ENCODE measurements around the gene TBX5.

TBX5 gene

GRCh38 chr12:114441039-114441383 is 35.1 kb upstream of the TBX5 start:
- no peaks in the 10 kb centered on the region for H3K79me1 ChIP-seq (replicated peaks; ENCODE audit: low read length, poor library complexity, severe bottlenecking)
- H2BK15ac ChIP-seq (ENCODE audit: low read depth, poor library complexity, severe bottlenecking), result no peak overlapping the region
- no peak overlapping the region for H3K4ac ChIP-seq (ENCODE audit: low read depth in 1 of 2, low read length in 2 of 2)
- H3K23ac ChIP-seq (ENCODE audit: low read length in 2 of 2), result no peak overlapping the region
- H3K4me2 ChIP-seq (ENCODE audit: low read length, poor library complexity, severe bottlenecking), result no peak overlapping the region
- DNase-seq, result no peak
- H2AK5ac ChIP-seq (ENCODE audit: low read length, severe bottlenecking), result no peak overlapping the region
- H3K9ac ChIP-seq (ENCODE audit: low read length), result no peak overlapping the region
- no peak overlapping the region for H2AFZ ChIP-seq (ENCODE audit: low read depth, low read length)
- H3K27ac ChIP-seq (ENCODE audit: low read length, poor library complexity, severe bottlenecking), result no peak overlapping the region
- no peak overlapping the region for H2BK120ac ChIP-seq (ENCODE audit: low read depth, low read length)
- no peak overlapping the region for H2BK5ac ChIP-seq (ENCODE audit: low read depth, low read length, poor library complexity, severe bottlenecking)
- no peak overlapping the region for H3K18ac ChIP-seq (ENCODE audit: low read depth in 1 of 2, low read length in 2 of 2)
- H3K27me3 ChIP-seq (ENCODE audit: control insufficient read depth in 1 of 2, insufficient read depth in 1 of 2, low read length in 2 of 2), result peaks cover 82 to 84% of the 10 kb centered on the region in 2 experiments
- H3K14ac ChIP-seq (ENCODE audit: low read length in 2 of 2), result no peak overlapping the region
- no peak overlapping the region for H2BK12ac ChIP-seq (ENCODE audit: low read length in 2 of 2)
- WGBS, result 4% methylated on average over 14 of the region's 23 CpGs
- H4K91ac ChIP-seq (ENCODE audit: low read length), result no peak overlapping the region
- H3K4me1 ChIP-seq (ENCODE audit: control insufficient read depth, insufficient read depth, low read depth, low read length), result peaks cover 8% of the 10 kb centered on the region
- H3K9me3 ChIP-seq (ENCODE audit: control insufficient read depth, low read length), result peaks cover 16% of the 10 kb centered on the region
- H3K4me3 ChIP-seq (ENCODE audit: insufficient read depth in 1 of 2, low read depth in 1 of 2, low read length in 2 of 2), result peak overlapping the region in 1 of 2 experiments; percentile 48
- no peaks in the 10 kb centered on the region for H3K36me3 ChIP-seq (ENCODE audit: control insufficient read depth in 1 of 2, insufficient read depth in 2 of 2, low read depth in 1 of 2, low read length in 2 of 2)
- H4K8ac ChIP-seq (ENCODE audit: low read length), result no peak overlapping the region

GRCh38 chr12:114440270-114441038 is 34.5 kb upstream of the TBX5 start:
- H3K4me2 ChIP-seq (ENCODE audit: low read length, poor library complexity, severe bottlenecking), result no peak overlapping the region
- 3% methylated on average over 54 of the region's 54 CpGs for WGBS
- peak overlapping the region in 1 of 2 experiments; percentile 48 for H3K4me3 ChIP-seq (ENCODE audit: insufficient read depth in 1 of 2, low read depth in 1 of 2, low read length in 2 of 2)
- peak; percentile 2 for DNase-seq
- no peak overlapping the region for H4K8ac ChIP-seq (ENCODE audit: low read length)
- H2AFZ ChIP-seq (ENCODE audit: low read depth, low read length), result no peak overlapping the region
- no peak overlapping the region for H2BK120ac ChIP-seq (ENCODE audit: low read depth, low read length)
- H3K27me3 ChIP-seq (ENCODE audit: control insufficient read depth in 1 of 2, insufficient read depth in 1 of 2, low read length in 2 of 2), result peaks cover 78% of the 10 kb centered on the region in 2 experiments
- H2BK5ac ChIP-seq (ENCODE audit: low read depth, low read length, poor library complexity, severe bottlenecking), result no peak overlapping the region
- H3K23ac ChIP-seq (ENCODE audit: low read length in 2 of 2), result no peak overlapping the region
- no peak overlapping the region for H3K27ac ChIP-seq (ENCODE audit: low read length, poor library complexity, severe bottlenecking)
- no peaks in the 10 kb centered on the region for H3K79me1 ChIP-seq (replicated peaks; ENCODE audit: low read length, poor library complexity, severe bottlenecking)
- H2BK12ac ChIP-seq (ENCODE audit: low read length in 2 of 2), result no peak overlapping the region
- no peak overlapping the region for H3K4ac ChIP-seq (ENCODE audit: low read depth in 1 of 2, low read length in 2 of 2)
- H3K4me1 ChIP-seq (ENCODE audit: control insufficient read depth, insufficient read depth, low read depth, low read length), result peaks cover 8% of the 10 kb centered on the region
- peaks cover 17% of the 10 kb centered on the region for H3K9me3 ChIP-seq (ENCODE audit: control insufficient read depth, low read length)
- H4K91ac ChIP-seq (ENCODE audit: low read length), result no peak overlapping the region
- H2AK5ac ChIP-seq (ENCODE audit: low read length, severe bottlenecking), result no peak overlapping the region
- no peak overlapping the region for H3K18ac ChIP-seq (ENCODE audit: low read depth in 1 of 2, low read length in 2 of 2)
- H2BK15ac ChIP-seq (ENCODE audit: low read depth, poor library complexity, severe bottlenecking), result no peak overlapping the region
- H3K14ac ChIP-seq (ENCODE audit: low read length in 2 of 2), result no peak overlapping the region
- H3K9ac ChIP-seq (ENCODE audit: low read length), result no peak overlapping the region
- no peaks in the 10 kb centered on the region for H3K36me3 ChIP-seq (ENCODE audit: control insufficient read depth in 1 of 2, insufficient read depth in 2 of 2, low read depth in 1 of 2, low read length in 2 of 2)

GRCh38 chr12:114439817-114440216 is 33.9 kb upstream of the TBX5 start:
- Histone ChIP-seq H2BK12ac (ENCODE audit: low read length in 2 of 2) (no peak overlapping the region), H3K4me1 (ENCODE audit: control insufficient read depth, insufficient read depth, low read depth, low read length) (peaks cover 8% of the 10 kb centered on the region), H3K27ac (ENCODE audit: low read length, poor library complexity, severe bottlenecking) (no peak overlapping the region), H3K79me1 (replicated peaks; ENCODE audit: low read length, poor library complexity, severe bottlenecking) (no peaks in the 10 kb centered on the region), H3K4me3 (ENCODE audit: insufficient read depth in 1 of 2, low read depth in 1 of 2, low read length in 2 of 2) (no peak overlapping the region), H4K8ac (ENCODE audit: low read length) (no peak overlapping the region), H3K9ac (ENCODE audit: low read length) (no peak overlapping the region), H2AK5ac (ENCODE audit: low read length, severe bottlenecking) (no peak overlapping the region), H3K36me3 (ENCODE audit: control insufficient read depth in 1 of 2, insufficient read depth in 2 of 2, low read depth in 1 of 2, low read length in 2 of 2) (no peaks in the 10 kb centered on the region), H3K9me3 (ENCODE audit: control insufficient read depth, low read length) (peaks cover 17% of the 10 kb centered on the region), H2BK120ac (ENCODE audit: low read depth, low read length) (no peak overlapping the region), H2AFZ (ENCODE audit: low read depth, low read length) (no peak overlapping the region), H2BK5ac (ENCODE audit: low read depth, low read length, poor library complexity, severe bottlenecking) (no peak overlapping the region), H3K23ac (ENCODE audit: low read length in 2 of 2) (no peak overlapping the region), H3K27me3 (ENCODE audit: control insufficient read depth in 1 of 2, insufficient read depth in 1 of 2, low read length in 2 of 2) (peaks cover 73 to 75% of the 10 kb centered on the region in 2 experiments), H2BK15ac (ENCODE audit: low read depth, poor library complexity, severe bottlenecking) (no peak overlapping the region), H3K14ac (ENCODE audit: low read length in 2 of 2) (no peak overlapping the region), H3K4ac (ENCODE audit: low read depth in 1 of 2, low read length in 2 of 2) (no peak overlapping the region), H4K91ac (ENCODE audit: low read length) (no peak overlapping the region), H3K18ac (ENCODE audit: low read depth in 1 of 2, low read length in 2 of 2) (no peak overlapping the region), H3K4me2 (ENCODE audit: low read length, poor library complexity, severe bottlenecking) (no peak overlapping the region)
- DNase-seq, result no peak
- WGBS, result 2% methylated on average over 19 of the region's 19 CpGs

GRCh38 chr12:114439261-114439683 is 33.3 kb upstream of the TBX5 start:
- H2BK12ac ChIP-seq (ENCODE audit: low read length in 2 of 2), result no peak overlapping the region
- no peak overlapping the region for H3K4me3 ChIP-seq (ENCODE audit: insufficient read depth in 1 of 2, low read depth in 1 of 2, low read length in 2 of 2)
- 5% methylated on average over 19 of the region's 25 CpGs for WGBS
- H3K27ac ChIP-seq (ENCODE audit: low read length, poor library complexity, severe bottlenecking), result no peak overlapping the region
- no peak for DNase-seq
- no peak overlapping the region for H3K14ac ChIP-seq (ENCODE audit: low read length in 2 of 2)
- no peak overlapping the region for H3K23ac ChIP-seq (ENCODE audit: low read length in 2 of 2)
- H3K18ac ChIP-seq (ENCODE audit: low read depth in 1 of 2, low read length in 2 of 2), result no peak overlapping the region
- H2BK120ac ChIP-seq (ENCODE audit: low read depth, low read length), result no peak overlapping the region
- H3K36me3 ChIP-seq (ENCODE audit: control insufficient read depth in 1 of 2, insufficient read depth in 2 of 2, low read depth in 1 of 2, low read length in 2 of 2), result no peaks in the 10 kb centered on the region
- H3K27me3 ChIP-seq (ENCODE audit: control insufficient read depth in 1 of 2, insufficient read depth in 1 of 2, low read length in 2 of 2), result peaks cover 67 to 69% of the 10 kb centered on the region in 2 experiments
- no peak overlapping the region for H2AK5ac ChIP-seq (ENCODE audit: low read length, severe bottlenecking)
- H2AFZ ChIP-seq (ENCODE audit: low read depth, low read length), result no peak overlapping the region
- H3K9ac ChIP-seq (ENCODE audit: low read length), result no peak overlapping the region
- no peak overlapping the region for H2BK15ac ChIP-seq (ENCODE audit: low read depth, poor library complexity, severe bottlenecking)
- H4K91ac ChIP-seq (ENCODE audit: low read length), result no peak overlapping the region
- no peak overlapping the region for H2BK5ac ChIP-seq (ENCODE audit: low read depth, low read length, poor library complexity, severe bottlenecking)
- no peak overlapping the region for H3K4ac ChIP-seq (ENCODE audit: low read depth in 1 of 2, low read length in 2 of 2)
- H4K8ac ChIP-seq (ENCODE audit: low read length), result no peak overlapping the region
- H3K4me2 ChIP-seq (ENCODE audit: low read length, poor library complexity, severe bottlenecking), result no peak overlapping the region
- H3K9me3 ChIP-seq (ENCODE audit: control insufficient read depth, low read length), result peaks cover 17% of the 10 kb centered on the region
- H3K79me1 ChIP-seq (replicated peaks; ENCODE audit: low read length, poor library complexity, severe bottlenecking), result no peaks in the 10 kb centered on the region
- H3K4me1 ChIP-seq (ENCODE audit: control insufficient read depth, insufficient read depth, low read depth, low read length), result peaks cover 8% of the 10 kb centered on the region
